Testis (tissue), 3 donors: ENCODE measurements around the gene TP53. TPM values are rescaled to one million over a fixed set of nuclear protein-coding genes. Genes with fewer than 3 reads are reported as not detected.

Experiments
- DNase-seq: peaks from one replicate; pipeline ENCODE4 v3.0.0-alpha.2; 2019
- H3K27ac ChIP-seq, 2 donors: fragments of 200-600 bp; sonication (generic); one replicate each; pipeline ENCODE4 v1.5.1; 2019
- H3K27me3 ChIP-seq: fragments of 200-600 bp; sonication (generic); one replicate; pipeline ENCODE4 v1.5.1; 2019
- H3K36me3 ChIP-seq: fragments of 200-600 bp; sonication (generic); one replicate; pipeline ENCODE4 v1.5.1; 2017; ENCODE audit warnings: low read depth; ENCODE audit errors: missing control alignments
- H3K4me1 ChIP-seq: fragments of 200-600 bp; sonication (generic); one replicate; pipeline ENCODE4 v1.5.1; 2019
- H3K4me3 ChIP-seq, 2 donors: fragments of 200-600 bp; sonication (generic); one replicate each; pipeline ENCODE4 v1.5.1; 2017 to 2019
- H3K9me3 ChIP-seq: fragments of 200-600 bp; sonication (generic); one replicate; pipeline ENCODE4 v1.5.1; 2017
- CTCF ChIP-seq, 3 experiments: fragments of 450-650 bp in 2 of 3; fragments of 200-600 bp in 1 of 3; sonication (generic) in 1 of 3; IDR thresholded peaks; one replicate each; pipeline ENCODE4 v1.5.1; 2016 to 2019; ENCODE audit warnings: antibody characterized with exemption in 3 of 3, mild to moderate bottlenecking in 2 of 3, moderate library complexity in 1 of 3
- POLR2A ChIP-seq: fragments of 450-650 bp; IDR thresholded peaks from one replicate; pipeline ENCODE4 v1.6.1; 2017; ENCODE audit warnings: antibody characterized with exemption, mild to moderate bottlenecking, moderate library complexity
- WGBS, 2 donors: methylation state at CpG; one replicate each; pipeline ENCODE4 v1.1.5; 2018; 5-methylcytosine and 5-hydroxymethylcytosine counted together
- intact Hi-C: fragments of 100-400 bp; cut with DNase I; formaldehyde crosslinking; loops from one replicate; pipeline ENCODE4 v1.15.1; 2023; ENCODE audit warnings: low total_unique reads
- polyA plus RNA-seq: library from polyadenylated mRNA; stranded (reverse); fragments of 350-450 nt; fragmentation: Illumina TruSeq; extraction: RNeasy Lipid Tissue Mini Kit (QIAGEN cat#74804); gene quantifications from one replicate; pipeline ENCODE4 v1.2.3, GENCODE V29; 2014; ENCODE audit warnings: low read depth, low replicate concordance; ENCODE audit not compliant: insufficient read depth
- total RNA-seq, 2 donors: library from RNA; depleted of rRNA; stranded (reverse); fragments of >200 nt; gene quantifications; one replicate each; pipeline ENCODE4 v1.2.3, GENCODE V29; 2016

The TP53 gene
- total and polyA plus RNA-seq, 3 donors from 2014 or later = 32.1 to 47.1 (median 45.0) TPM

GRCh38 chr17:7686222-7687071 lies 843 bp downstream of the TP53 start:
- Histone ChIP-seq H3K27me3 (no peaks in the 10 kb centered on the region), H3K27ac (peak overlapping the region; percentile 84 to 96), H3K4me1 (peaks cover 24% of the 10 kb centered on the region), H3K9me3 (no peaks in the 10 kb centered on the region), H3K4me3 (peak overlapping the region; percentile 85 to 92), H3K36me3 (no peaks in the 10 kb centered on the region)
- WGBS, 2 donors = 0% methylated on average over 29 to 30 of the region's 30 CpGs
- peak; percentile 5 for TF ChIP-seq POLR2A
- no peak for TF ChIP-seq CTCF (IDR thresholded peaks at IDR 0.05)
- DNase-seq = peak; percentile 86
- intact Hi-C loops = no loop called here

GRCh38 chr17:7685533-7686221 lies 1.6 kb downstream of the TP53 start:
- intact Hi-C loops = no loop called here
- WGBS, 2 donors = 2 to 4% methylated on average over 44 of the region's 44 CpGs
- peak; percentile 96 for DNase-seq
- peak in 1 of 3 experiments; percentile 8 for TF ChIP-seq CTCF (IDR thresholded peaks at IDR 0.05)
- no peak for TF ChIP-seq POLR2A
- Histone ChIP-seq H3K4me3 (peak overlapping the region; percentile 85 to 92), H3K27me3 (no peaks in the 10 kb centered on the region), H3K9me3 (no peaks in the 10 kb centered on the region), H3K27ac (peak overlapping the region; percentile 84 to 96), H3K4me1 (peaks cover 24% of the 10 kb centered on the region), H3K36me3 (no peaks in the 10 kb centered on the region)

GRCh38 chr17:7684851-7685532 lies 2.3 kb downstream of the TP53 start:
- peak overlapping the region; percentile 84 to 96 for H3K27ac ChIP-seq
- 35 to 46% methylated on average over 15 of the region's 15 CpGs for WGBS, 2 donors
- intact Hi-C loops = no loop called here

More at GRCh38 chr17:7684851-7685532, 2.3 kb downstream of the TP53 start:
- TF ChIP-seq POLR2A (no peak), CTCF (IDR thresholded peaks at IDR 0.05) (no peak)
- H3K36me3 ChIP-seq = no peaks in the 10 kb centered on the region
- H3K27me3 ChIP-seq = no peaks in the 10 kb centered on the region
- no peaks in the 10 kb centered on the region for H3K9me3 ChIP-seq
- peak overlapping the region; percentile 85 to 92 for H3K4me3 ChIP-seq
- H3K4me1 ChIP-seq = peaks cover 24% of the 10 kb centered on the region
- no peak for DNase-seq
